GM19328 (cell line): ENCODE data around the gene TTLL3.
"Not testable (repeated sequence)": the region's sequence is repeated elsewhere in the genome, so short reads cannot be mapped to it uniquely, and the experiment has no call there.

ENCODE experiments used
- ATAC-seq: cut with Tn5 transposase; IDR thresholded peaks from one replicate; pipeline ENCODE4 v1.9.1; 2021; ENCODE audit warnings: mild to moderate bottlenecking, moderate library complexity; ENCODE audit not compliant: unreplicated experiment

TTLL3 gene

DNA sequence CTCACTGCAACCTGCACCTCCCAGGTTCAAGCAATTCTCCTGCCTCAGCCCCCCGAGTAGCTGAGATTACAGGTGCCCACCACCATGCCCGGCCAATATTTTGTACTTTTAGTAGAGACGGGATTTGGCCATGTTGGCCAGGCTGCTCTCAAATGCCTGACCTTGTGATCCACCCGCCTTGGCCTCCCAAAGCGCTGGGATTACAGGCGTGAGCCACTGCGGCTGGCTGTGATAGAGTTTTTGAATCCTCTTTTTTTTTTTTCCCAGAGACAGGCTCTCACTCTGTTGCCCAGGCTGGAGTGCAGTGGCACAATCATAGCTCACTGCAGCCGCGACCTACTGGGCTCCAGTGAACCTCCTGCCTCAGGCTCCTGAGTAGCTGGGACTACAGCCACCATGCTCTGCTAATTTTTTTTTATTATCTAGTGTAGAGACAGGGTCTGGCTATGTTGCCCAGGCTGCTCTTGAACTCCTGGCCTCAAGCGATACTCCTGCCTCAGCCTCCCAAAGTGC, 55.1 kb downstream of the TTLL3 start:
- not testable (repeated sequence) for ATAC-seq

GRCh38 chr3:9866639-9867038, 56.6 kb downstream of the TTLL3 start:
- no peak for ATAC-seq

DNA sequence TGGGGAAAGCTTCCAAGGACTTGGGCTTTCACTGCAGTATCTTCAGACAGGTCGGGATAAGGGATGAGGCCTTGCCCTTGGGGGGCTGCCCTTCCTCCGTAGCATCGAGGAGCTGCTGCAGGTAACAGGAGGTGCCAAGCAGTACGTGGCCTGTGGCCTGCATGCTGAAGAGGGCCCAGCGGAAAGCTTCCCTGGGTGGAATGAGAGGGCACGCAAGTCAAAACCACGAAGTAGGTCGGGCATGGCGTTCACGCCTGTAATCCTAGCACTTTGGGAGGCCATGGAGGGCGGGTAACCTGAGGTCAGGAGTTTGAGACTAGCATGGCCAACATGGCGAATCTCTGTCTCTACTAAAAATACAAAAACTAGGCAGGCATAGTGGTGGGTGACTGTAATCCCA, 57.0 kb downstream of the TTLL3 start:
- ATAC-seq = no peak

DNA sequence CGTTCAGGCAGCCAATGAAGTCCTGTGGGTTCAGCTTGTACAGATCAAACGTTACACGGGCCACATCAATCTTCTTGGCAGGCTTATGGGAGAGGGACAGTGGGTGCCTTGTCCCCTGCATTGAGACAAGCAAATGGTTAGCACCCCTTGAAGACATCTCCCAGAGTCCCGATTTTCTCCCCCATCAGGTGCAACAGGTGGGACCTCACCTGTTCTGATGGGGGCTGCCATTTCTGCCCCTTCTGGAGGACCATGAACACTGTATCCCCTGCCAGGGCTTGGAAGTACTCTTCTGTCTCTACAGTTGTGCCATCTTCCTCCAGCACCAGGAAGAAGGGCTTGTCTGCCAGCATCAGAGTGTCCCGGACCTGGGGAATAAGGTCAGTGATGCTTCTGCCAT, 59.9 kb downstream of the TTLL3 start:
- no peak for ATAC-seq

DNA sequence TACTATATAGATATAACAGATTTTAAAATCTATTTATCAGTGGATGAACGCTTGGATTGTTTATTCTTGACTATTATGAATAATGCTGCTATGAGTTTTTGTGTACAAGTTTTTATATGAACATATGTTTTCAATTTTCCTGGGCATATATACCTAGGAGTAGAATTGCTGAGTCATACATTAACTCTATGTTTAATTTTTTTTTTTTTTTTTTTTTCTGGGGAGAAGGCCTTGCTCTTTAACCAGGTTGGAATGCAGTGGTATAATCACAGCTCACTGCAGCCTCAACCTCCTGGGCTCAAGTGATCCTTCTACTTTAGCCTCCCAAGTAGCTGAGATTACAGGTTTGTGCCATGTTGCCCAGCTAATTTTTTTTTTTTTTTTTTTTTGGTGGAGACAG, 60.9 kb downstream of the TTLL3 start:
- no peak for ATAC-seq

DNA sequence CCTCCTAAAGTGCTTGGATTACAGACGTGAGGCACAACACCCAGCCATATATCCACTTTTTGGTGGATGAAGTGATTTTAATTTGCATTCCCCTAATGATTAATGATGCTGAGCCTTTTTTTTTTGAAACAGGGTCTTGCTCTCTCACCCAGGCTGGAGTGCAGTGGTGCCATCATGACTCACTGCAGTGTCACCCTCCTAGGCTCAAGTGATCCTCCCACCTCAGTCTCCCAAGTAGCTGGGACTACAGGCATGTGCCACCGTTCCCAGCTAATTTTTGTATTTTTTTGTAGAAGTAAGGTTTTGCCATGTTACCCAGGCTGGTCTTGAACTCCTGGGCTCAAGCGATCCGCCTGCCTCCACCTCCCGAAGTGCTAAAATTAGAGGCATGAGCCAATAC, 62.0 kb downstream of the TTLL3 start:
- not testable (repeated sequence) for ATAC-seq

GRCh38 chr3:9875448-9875847, 65.4 kb downstream of the TTLL3 start:
- ATAC-seq = no peak

GRCh38 chr3:9876255-9876654, 66.2 kb downstream of the TTLL3 start:
- not testable (repeated sequence) for ATAC-seq

GRCh38 chr3:9876991-9877390, 66.9 kb downstream of the TTLL3 start:
- ATAC-seq = no peak

- ATAC-seq = no peak
These were observed 68.6 kb downstream of the TTLL3 start for GRCh38 chr3:9878700-9879099.

- ATAC-seq = no peak
These were observed 69.9 kb downstream of the TTLL3 start, which contains the start of gene CIDEC for GRCh38 chr3:9879830-9880549. TSS of gene CIDEC (minus strand) at chr3:9880253. CDS start at chr3:9878486, 1,767 bp downstream.

GRCh38 chr3:9881441-9881840, 71.4 kb downstream of the TTLL3 start:
- no peak for ATAC-seq

DNA sequence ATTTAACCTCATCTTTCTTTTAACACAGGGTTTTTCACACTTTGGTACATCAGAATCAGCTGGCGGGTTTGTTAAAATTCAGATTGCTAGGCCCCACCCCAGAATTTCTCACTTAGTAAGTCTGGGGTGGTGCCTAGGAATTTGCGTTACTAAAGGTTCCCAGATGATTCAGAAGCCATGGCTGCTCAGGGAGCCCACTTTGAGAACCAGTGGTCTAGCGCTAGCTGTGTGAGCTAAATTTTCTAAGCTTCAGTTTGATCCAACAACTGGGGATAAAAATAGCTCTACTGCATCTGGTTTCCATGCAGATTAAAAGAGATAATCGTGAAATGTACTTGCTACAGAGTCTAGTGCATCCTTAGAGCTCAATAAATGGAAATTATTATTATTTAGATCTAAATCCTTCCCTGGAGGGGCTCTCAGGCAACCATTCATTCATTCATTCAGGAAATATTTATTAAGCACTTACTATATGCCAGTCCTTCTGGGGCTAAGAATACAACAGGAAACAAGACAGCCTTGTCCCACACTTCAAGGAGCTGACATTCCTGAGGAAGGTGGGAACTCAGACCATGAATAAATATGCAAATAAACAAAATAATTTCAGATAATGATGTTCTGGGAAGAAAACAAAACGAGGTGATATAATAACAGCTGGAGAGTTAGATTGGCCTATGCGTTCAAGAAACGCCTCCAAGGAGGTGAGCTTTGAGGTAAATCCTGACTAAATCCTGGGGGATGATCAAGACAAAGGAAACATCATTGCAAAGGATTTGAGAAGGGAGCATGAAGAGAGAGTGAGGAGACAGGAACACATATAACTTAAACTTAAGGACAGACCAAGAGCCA, 73.9 kb downstream of the TTLL3 start:
- no peak for ATAC-seq

DNA sequence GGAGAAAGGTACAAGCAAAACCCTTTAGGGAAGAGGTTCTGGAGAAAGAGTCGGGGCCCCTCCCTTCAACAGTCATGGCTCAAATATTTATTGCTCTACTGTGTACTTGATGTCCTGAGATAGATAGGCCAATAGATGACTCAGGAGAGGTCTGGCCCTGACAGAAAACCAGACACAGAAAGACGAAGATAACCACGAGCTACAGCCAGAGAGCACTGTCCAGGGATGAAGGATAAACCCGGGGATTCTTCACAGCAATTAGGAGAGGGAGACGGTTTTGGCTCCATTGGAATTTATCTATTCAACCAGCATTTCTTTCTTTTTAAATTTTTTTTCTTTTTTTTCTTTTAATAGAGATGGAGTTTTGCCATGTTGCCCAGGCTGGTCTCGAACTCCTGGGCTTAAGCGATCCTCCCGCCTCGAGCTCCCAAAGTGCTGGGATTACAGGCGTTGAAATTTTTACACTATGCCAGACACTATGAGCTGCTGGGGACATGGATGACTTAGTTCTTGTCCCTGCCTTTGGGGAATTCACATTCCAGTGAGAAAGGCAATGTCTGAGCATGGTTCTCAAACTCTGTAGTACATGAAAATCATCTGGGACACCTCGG, 74.6 kb downstream of the TTLL3 start:
- no peak for ATAC-seq
